NCI-H1092 treated with DMSO at 0.1 percent for 48 hours (cell line): ENCODE measurements around the gene POP7.
"Not testable (repeated sequence)": the region's sequence is repeated elsewhere in the genome, so short reads cannot be mapped to it uniquely, and the experiment has no call there.

Experiments
- DNase-seq: peaks from one replicate; lab custom pipeline; 2025; lab: John Stamatoyannopoulos, UW

The POP7 gene

DNA sequence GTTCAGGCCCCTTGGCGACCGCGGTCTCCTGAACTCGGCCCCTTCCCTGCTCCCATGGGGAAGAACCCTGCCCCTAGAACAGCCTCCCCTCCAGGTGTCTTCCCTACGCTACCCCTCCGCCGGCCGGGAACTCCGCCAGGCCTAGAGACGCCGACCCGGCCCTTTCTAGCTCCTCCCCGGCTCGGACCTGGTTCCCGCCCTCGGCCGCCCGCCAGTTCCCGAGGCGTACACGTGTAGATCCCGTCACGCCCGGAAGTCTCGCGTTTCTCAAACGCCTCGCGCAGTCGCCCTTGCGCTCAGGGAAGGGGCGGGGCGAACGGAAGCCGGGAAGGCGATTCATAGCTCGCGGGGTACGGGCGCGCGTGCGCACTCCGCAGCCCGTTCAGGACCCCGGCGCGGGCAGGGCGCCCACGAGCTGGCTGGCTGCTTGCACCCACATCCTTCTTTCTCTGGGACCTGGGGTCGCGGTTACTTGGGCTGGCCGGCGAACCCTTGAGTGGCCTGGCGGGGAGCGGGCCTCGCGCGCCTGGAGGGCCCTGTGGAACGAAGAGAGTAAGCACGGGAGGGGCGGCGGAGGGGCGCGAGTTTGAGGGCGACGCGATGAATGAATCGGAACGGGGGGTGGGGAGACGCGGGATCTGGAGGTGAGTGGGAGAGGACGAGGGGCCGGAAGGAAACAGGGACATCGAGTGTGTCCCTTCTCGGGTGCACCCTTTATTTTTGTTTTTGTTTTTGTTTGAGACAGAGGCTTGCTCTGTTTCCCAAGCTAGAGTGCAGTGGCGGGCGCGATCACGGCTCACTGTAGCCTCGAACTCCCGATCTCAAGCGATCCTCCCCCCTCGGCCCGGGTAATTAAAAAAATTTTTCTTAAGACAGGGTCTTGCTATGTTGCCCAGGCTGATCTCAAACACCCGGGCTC, at the start of gene POP7:
TSS of gene POP7 (plus strand) at position 369 of the 919 bp plus-strand sequence. CDS start 710 bp downstream, outside the sequence.
- DNase-seq: peak; percentile 98

DNA sequence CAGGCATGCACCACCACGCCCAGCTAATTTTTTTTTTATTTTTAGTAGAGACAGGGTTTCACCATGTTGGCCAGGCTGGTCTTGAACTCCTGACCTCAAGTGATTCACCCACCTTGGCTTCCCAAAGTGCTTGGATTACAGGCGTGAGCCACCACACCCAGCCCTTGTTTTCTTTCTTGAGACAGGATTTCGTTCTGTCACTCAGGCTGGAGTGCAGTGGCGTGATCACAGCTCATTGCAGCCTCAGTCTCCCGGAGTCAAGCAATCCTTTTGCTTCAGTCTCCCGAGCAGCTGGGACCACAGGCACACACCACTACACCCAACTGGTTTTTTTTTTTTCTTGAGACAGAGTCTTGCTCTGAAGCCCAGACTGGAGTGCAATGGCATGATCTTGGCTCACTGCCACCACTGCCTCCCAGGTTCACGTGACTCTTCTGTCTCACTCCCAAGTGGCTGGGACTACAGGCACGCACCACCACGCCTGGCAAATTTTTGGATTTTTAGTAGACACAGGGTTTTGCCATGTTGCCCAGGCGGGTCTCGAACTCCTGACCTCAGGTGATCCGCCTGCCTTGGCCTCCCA, 43.6 kb upstream of the POP7 start:
- DNase-seq: not testable (repeated sequence)

DNA sequence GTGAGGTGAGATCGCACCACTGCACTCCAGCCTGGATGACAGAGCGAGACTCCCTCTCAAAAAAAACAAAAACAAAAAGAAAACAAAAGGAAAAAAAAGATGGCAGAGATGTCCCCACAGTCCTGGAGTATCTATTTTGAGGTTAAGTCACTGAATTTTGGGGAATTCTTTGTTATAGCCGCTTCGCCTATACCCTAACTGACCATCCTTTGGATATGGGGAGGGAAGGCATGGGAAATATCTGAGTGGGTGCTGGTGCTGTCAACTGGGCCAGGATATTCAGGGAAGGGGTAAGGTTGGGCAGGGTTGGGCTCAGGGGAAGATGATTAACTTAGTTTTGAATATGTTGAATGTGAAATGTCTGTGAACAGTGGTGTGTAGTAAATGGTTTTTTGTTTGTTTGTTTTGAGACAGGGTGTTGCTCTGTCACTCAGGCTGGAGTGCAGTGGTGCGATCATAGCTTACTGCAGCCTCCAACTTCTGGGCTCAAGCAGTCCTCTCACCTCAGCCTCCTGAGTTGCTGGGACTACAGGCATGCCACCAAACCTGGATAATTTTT, 40.7 kb upstream of the POP7 start:
- DNase-seq: no peak

DNA sequence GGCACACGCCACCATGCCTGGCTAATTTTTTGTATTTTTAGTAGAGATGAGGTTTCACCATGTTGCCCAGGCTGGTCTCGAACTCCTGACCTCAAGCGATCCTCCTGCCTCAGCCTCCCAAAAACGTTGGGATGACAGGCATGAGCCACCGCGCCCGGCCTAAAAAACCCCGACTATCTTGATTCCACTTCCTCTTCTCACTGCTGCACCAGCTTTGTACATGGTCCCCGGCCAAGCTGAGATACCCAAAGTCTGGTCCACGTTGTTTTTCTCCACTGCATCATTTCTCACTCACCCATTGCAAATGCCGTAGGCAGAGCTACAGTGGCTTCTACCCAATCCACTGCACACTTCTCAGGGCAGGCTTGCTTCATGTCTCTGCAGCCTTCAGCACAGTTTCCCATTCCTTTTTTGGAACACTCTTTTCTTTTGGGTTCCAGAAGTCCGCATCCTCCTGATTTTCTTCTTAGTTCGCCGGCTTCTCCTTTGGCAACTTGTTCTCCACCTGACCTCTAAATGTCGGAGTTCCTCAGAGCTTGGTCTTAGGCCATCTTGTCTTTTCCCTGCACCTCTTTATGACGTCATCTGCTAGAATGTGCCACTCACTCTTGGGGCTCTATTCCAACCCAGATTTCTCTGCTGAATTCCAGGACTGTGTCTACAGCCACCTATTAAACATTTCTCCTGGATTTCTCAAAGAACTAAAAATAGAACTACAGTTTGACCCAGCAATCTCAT, 38.4 kb upstream of the POP7 start:
- no peak for DNase-seq

DNA sequence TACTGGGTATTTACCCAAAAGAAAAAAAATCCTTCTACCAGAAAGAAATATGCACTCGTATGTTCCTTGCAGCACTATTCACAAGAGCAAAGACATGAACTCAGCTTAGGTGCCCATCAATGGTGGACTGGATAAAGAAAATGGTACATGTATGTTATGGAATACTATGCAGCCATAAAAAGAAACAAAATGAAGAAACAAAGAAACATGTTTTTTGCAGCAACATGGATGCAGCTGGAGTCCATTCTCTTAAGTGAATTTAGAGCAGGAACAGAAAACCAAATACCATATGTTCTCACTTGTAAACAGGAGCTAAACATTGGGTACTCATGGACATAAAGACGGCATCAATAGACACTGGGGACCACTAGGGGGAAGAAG, 37.9 kb upstream of the POP7 start:
- DNase-seq: no peak

DNA sequence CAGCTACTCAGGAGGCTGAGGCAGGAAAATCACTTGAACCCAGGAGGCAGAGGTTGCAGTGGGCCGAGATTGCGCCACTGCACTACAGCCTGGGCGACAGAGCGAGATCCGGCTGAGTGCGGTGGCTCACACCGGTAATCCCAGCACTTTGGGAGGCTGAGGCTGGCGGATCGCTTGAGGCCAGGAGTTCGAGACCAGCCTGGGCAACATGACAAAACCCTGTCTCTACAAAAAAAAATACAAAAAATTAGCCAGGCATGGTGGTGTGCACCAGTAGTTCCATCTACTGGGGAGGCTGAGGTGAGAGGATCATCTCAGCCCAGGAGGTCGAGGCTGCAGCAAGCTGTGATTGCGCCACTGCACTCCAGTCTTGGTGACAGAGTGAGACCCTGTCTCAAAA, 36.8 kb upstream of the POP7 start:
- not testable (repeated sequence) for DNase-seq

DNA sequence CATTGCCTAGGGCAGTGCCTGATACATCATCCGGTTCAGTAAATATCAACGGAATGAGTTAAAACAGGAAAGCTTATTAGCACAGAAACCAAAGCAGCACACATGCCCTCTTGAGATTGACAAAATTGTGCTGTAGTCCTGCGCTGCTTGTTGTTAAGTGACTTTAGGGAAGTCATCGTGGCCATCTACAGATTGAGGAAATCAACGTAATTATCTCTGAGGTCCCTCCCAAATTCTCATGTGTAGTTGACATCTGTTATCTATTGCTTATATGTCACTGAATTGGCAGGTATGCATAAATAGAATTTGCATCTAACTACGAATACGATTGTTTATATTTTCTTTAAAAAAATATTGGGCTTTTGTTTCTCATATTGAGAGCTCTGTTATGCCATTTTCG, 35.8 kb upstream of the POP7 start:
- DNase-seq: no peak

DNA sequence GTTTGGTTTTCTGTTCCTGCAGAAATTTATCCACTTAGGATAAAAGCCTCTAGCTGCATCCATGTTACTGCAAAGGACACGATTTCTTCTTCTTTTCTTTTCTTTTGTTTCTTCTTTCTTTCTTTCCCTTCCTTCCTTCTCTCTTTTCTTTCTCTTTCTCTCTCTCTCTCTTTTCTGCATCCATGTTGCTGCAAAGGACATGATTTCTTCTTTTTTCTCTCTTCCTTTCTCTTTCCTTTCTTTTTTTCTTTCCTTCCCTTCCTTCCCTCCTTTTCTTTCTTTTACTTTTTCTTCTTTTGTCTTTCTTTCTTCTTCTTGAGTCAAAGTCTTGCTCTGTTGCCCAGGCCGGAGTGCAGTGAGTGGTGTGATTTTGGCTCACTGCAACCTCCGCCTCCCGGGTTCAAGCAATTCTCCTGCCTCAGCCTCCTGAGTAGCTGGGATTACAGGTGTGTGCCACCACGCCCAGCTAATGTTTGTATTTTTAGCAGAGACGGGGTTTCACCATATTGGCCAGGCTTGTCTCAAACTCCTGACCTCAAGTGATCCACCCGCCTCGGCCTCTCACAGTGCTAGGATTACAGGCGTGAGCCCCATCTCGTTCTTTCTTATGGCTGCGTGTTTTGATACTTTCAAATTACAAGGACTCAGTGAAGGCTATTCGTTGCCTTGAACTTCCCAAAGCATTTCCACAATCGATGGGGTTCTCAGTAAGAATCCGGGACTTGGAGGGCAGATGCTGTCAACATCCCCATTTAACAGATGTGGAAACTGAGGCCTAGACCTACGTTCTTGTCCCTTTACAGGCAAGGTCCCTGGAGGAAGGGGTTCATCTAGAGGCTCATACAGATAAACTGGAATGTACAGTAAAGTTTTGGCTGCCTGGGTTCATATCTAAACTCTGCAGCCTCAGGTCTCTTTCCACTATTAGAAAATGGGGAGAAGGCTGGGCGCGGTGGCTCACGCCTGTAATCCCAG, 34.3 kb upstream of the POP7 start:
- DNase-seq: no peak

DNA sequence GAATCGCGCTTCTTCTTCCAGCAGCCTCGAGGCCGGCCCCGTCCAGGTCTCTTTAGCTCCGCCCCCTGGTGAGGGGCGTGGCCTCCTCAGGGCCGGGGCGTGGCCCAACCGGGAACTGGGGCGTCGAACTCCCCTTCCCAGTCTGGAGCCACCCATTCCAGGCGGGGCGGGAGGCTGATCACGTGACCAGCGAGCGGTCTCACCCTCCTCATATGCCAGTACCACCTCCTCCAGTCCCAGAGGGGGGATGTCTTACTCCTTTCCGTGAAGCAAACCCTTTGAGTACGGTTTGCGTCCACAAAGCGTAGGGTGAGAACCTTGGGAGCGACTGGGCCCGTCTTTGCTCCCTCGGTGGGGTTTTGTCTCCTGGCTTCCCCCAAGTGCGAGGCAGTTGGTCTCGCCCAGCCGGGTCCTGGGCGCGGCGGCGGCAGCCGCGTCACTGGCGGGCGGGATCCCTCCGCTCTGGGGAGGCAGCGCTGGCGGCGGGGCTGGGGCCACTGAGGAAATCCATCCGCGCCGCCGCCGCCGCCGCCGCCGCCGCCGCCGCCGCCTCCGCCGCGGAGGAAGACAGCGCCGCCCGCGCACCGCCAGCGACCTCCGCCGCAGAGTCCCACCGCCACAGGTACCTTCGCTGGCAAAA, 32.5 kb upstream of the POP7 start, which contains the start of gene GNB2:
TSS of gene GNB2 (plus strand) at position 439 of the 640 bp plus-strand sequence. CDS start 2,526 bp downstream, outside the sequence.
- peak; percentile 99 for DNase-seq

DNA sequence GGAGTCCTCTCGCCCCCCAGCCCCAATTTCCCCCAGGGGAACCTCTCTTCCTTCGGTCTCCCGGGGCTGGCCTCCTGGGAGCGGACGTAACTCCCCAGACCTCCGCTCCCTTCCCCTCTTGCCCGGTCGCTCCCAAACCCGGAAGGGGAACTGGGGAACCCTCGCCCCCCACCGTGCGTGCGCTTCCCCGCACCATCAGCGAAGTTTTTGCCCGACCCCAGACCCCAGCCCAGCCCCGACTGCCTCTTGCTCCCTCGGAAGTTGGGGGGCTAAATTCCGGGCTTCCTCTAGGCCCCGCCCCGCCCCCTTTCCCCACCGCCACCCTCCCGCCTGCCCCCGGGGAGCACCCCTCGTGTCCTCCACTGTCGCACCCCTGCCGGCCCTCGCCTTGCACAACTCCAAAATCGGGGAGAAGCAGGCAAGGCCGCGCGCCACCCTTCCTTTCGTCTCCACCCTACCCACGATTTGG, 31.9 kb upstream of the POP7 start:
- DNase-seq: peak; percentile 70

DNA sequence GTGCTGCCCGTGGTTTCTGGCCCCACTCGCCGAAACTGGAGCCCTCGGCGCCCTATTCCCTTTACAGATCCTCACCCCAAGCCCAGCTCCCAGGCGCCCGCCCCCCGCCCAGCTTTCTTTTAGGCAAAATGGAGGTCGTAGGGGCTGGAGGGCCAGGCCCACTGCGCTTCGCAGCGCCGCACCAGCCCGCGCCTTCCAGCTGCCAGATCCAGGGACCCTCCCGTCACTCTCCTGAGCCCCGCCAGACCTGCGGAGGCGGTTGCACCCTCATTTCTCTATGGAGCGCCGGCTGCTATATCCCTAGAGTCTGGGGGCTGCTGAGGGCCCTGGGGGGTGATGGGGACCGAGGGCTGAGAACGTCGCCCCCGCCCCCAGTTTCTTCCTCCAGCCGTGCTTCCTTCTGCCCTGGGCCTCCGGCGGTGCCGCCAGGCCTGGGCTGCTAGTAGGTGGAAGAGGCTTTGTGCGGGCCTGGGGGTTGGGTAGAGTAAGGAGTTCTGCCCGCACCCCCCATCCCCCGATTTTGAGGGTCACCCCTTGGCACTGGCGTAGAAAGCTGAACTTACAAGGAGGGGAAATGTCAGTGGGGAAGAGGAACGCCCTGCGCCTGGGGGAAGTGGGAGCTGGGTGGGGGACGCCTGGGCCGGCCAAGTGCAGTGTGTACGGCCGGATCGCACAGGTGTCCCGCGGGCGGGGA, 31.4 kb upstream of the POP7 start:
- peak; percentile 32 for DNase-seq

DNA sequence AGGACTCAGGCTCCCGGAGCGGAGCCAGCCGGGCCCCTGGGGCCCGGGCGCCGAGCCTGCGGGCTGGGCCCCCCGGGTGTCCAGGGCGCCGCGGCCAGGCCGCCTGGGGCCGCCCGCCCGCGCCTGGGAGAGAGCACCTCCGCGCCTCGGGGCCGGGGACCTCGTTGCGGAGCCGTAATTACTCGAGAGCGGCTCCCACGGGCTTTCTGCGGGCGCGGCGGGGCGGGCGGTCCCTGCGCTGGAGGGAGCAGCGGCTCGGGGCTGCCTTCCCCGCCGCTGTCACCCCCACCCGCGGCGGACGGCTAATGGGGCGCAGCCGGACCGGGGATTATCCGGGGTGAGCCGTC, 30.8 kb upstream of the POP7 start:
- DNase-seq: no peak

DNA sequence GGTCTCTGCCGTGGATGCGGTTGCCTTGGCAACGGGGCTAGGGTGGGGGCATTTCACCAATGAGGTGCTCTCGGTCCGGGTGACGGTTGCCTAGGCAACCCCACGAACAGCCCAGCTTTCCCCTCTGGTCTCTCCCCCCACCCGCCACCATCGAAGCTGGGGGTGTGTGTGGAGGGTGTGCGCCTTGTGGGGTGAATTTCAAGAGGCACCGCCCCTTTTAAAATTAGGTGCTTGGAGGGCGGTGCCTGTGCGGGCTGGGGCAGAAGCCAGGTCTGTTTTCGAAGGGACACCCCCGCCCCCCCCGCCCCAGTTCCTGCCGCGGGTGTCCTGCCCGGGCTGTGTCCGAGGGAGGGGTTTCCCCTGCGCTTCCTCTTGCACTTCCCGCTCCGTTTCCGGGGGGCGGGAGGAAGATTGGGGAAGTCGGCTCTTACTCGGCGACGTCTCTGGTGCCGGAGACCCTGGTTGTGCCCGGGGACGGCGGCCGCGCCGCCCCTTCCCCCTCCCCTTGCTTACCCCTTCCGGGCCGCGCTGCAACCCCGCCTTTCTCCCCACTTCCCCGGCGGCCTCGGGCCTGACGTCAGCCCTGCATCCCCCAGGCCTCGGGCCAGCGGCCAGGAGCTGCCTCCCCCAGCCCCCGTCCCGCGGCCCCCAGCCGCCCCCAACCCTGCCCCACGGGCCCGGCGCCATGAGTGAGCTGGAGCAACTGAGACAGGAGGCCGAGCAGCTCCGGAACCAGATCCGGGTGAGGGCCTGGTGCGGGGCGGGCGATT, 30.2 kb upstream of the POP7 start:
- DNase-seq: peak; percentile 61

DNA sequence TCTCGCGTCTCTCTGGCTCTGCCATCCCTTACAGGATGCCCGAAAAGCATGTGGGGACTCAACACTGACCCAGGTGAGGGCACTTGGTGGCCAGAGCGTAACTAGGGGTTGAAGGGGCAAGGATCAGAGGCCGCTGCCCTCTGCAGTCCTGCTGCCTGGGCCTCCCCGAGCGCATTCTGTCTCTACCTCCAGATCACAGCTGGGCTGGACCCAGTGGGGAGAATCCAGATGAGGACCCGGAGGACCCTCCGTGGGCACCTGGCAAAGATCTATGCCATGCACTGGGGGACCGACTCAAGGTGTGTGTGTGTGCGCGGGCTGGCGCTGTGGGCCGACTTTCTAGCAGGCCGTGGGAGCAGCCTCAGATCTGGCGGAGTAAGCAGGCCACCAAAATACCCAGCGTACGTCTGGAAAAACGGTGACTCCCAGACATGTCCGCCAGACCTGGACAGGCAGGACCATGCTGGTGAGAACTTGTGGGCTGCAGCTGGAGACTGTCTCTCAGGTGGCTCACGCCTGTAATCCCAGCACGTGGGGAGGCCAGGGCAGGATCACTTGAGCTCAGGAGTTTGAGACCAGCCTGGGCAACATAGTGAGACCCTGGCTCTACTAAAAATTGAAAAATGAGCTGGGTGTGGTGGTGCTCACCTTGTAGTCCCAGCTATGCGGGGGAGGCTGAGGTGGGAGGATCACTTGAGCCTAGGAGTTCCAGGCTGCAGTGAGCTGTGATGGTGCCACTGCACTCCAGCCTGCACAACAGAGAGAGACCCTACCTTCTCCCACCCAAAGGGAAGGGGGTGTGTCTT, 29.2 kb upstream of the POP7 start:
- DNase-seq: no peak

DNA sequence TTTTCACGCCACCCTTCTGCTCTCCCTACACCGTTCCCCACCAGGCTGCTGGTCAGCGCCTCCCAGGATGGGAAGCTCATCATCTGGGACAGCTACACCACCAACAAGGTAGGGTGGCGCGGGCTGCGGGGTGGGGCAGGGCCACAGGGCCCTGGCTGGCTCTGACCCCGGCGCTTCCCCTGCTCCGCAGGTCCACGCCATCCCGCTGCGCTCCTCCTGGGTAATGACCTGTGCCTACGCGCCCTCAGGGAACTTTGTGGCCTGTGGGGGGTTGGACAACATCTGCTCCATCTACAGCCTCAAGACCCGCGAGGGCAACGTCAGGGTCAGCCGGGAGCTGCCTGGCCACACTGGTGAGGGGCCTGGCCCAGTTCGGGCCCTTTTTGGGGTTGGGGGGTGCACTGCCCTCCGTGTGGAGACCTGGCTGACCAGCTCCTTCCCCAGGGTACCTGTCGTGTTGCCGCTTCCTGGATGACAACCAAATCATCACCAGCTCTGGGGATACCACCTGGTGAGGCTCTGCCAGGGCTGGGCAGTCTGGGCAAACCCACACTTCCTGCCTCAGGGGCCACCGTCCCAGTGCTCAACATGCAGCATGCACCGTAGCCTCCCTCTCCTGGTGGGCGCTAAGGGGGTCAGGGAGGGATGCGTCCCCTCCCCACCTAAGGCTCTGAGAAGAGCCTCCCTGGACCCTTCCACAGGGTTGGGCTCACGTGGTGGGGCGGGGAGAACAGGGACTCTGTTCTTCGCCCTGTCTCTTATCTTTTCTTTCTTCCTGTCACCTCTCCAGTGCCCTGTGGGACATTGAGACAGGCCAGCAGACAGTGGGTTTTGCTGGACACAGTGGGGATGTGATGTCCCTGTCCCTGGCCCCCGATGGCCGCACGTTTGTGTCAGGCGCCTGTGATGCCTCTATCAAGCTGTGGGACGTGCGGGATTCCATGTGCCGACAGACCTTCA, 28.3 kb upstream of the POP7 start:
- no peak for DNase-seq

DNA sequence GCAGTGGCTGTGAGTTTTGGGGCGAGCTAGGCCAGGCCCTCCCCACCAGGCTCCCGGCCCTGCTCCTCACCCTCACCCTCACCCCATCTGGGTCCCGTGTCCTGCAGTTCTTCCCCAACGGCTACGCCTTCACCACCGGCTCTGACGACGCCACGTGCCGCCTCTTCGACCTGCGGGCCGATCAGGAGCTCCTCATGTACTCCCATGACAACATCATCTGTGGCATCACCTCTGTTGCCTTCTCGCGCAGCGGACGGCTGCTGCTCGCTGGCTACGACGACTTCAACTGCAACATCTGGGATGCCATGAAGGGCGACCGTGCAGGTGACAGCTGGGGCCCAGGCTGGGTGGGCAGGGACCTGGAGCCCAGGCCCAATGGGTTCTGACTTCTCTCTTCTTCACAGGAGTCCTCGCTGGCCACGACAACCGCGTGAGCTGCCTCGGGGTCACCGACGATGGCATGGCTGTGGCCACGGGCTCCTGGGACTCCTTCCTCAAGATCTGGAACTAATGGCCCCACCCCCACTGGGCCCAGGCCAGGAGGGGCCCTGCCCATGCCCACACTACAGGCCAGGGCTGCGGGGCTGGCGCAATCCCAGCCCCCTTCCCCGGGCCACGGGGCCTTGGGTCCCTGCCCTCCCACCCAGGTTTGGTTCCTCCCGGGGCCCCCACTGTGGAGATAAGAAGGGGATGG, 27.5 kb upstream of the POP7 start:
- DNase-seq: no peak
